HG03025 (cell line): ENCODE data around the gene SLC25A48.

Experiments
- ATAC-seq: cut with Tn5 transposase; IDR thresholded peaks from one replicate; pipeline ENCODE4 v1.9.1; 2021; ENCODE audit warnings: mild to moderate bottlenecking, moderate library complexity; ENCODE audit not compliant: unreplicated experiment, low FRiP score

The SLC25A48 gene

GRCh38 chr5:135913713-135914626 is 79.5 kb downstream of the SLC25A48 start:
- ATAC-seq, result no peak

GRCh38 chr5:135915466-135916001 is 81.1 kb downstream of the SLC25A48 start:
- no peak for ATAC-seq

- ATAC-seq, result no peak
Observed at GRCh38 chr5:135916638-135917263, 82.3 kb downstream of the SLC25A48 start.

GRCh38 chr5:135920199-135920598 is 85.7 kb downstream of the SLC25A48 start:
- ATAC-seq, result no peak

- no peak for ATAC-seq
Observed at GRCh38 chr5:135921388-135921787, 86.9 kb downstream of the SLC25A48 start.

GRCh38 chr5:135930029-135930948 is 95.8 kb downstream of the SLC25A48 start:
- ATAC-seq, result no peak

- ATAC-seq, result no peak
Observed at GRCh38 chr5:135930949-135931295, 96.5 kb downstream of the SLC25A48 start.

GRCh38 chr5:135934939-135935338 is 100.5 kb downstream of the SLC25A48 start:
- no peak for ATAC-seq

- no peak for ATAC-seq
Observed at GRCh38 chr5:135937245-135937911, 102.9 kb downstream of the SLC25A48 start.
